D341Med (cell line): Measurements from ENCODE around the gene SHC4.

Experiments used
- DNase-seq: peaks from one replicate; pipeline ENCODE4 v3.0.0; 2012; ENCODE audit warnings: low spot score

Gene SHC4

DNA sequence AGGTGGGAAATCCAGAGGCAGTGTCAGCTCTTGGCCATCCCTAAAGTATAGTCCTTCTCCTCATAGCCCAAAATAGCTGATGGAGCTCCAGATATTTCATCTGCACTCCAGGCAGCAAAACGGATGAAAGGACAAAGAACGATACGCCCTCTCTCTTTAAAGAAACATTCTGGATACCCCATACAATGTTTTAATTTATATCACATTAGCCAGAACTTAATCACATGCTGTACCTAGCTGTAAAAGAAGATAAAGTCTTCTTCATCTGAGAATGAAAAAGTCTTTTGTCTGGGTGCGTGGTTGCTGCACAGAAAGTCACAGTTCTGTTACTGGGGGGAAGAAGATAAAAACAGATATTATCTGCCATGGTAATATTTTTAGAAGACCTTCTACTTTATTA lies 4.3 kb upstream of the SHC4 start:
- DNase-seq, result no peak

DNA sequence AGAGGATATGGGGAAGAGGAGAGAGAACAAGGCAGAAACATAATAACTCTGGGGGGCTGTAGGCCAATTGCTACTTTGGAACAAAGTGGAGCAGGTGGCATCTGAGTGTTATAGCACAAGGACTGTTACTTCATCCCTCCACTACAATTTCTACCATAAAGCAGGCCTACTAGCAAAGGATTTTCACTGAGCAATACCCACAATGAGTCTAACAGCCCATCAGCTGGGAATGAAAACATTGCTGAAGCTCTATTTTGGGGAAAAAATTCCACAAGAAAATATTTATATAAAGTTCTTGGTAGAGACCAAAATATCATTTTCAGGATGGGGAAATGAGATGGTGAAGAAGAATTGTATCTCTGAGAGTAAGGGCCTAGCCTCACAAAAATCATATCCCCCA lies 3.6 kb upstream of the SHC4 start:
- DNase-seq, result no peak

DNA sequence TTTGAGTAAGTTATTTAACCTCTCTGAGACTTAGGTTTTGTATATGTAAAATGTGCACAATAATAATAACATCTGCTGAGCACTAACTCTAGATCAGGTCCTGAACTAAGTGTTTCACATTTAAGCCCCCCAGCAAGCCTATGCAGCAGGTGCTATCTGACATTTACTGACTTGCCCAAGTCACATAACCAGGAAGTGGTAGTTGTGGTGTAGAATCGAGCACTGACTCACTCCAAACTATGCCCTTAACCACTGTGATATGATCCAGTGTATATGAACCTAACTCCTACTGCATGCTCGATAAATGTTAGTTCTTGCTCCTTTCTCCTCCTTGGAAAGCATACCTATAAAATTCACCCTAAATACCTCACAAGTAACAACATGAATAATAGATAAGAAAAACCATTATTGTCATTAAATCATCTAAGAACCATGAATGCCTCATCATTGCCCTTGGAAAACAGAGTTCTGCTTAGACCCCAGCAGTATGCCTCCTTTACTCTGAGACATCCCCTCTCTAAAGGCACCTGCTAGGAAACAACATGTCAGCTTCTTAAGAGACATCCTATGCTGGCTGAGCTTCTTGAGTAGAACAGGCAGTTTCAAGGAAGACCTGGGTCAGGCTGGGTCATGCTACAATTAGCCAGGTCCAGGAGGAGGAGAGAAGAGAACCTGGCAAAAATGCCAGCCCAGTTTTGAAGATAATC lies 3.0 kb upstream of the SHC4 start:
- no peak for DNase-seq

DNA sequence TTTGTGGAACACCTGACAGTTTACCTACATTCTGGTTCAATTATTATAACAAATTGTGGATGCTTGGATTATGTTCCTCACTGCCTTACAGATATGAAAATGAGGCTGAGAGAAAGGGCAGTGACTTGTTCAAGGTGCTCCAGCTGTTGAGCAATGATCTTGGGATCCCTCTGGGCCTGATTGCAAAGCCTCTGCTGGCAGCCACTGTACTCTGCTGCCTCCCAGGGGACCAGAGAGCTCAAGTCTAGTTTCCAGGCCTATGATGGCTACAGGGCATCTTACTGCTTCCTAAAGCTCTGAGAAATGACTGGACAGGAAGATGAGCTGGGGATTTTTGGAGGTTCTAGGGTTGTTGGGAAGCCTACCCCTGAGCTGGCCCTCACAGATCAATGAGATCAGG lies 2.3 kb upstream of the SHC4 start:
- DNase-seq, result peak; percentile 78

DNA sequence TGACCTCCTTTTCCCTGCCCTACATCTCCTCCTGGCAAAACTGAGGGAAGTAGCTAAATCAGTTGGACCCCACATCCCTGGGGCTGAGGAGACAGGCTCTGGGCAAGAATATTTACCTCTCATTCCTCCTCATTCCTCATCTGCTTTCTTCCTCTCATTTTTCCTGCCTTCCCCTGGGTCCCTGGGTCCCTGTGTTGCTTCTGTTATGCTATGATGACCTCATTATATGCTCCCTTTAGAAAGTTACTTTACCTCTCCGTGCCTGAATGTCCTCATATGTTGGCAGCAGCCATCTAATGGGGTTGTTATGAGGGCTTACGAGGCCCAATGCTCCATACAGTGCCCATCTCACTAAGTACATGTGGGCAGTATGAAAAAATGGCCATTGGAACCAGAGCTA lies 1.2 kb upstream of the SHC4 start:
- no peak for DNase-seq

DNA sequence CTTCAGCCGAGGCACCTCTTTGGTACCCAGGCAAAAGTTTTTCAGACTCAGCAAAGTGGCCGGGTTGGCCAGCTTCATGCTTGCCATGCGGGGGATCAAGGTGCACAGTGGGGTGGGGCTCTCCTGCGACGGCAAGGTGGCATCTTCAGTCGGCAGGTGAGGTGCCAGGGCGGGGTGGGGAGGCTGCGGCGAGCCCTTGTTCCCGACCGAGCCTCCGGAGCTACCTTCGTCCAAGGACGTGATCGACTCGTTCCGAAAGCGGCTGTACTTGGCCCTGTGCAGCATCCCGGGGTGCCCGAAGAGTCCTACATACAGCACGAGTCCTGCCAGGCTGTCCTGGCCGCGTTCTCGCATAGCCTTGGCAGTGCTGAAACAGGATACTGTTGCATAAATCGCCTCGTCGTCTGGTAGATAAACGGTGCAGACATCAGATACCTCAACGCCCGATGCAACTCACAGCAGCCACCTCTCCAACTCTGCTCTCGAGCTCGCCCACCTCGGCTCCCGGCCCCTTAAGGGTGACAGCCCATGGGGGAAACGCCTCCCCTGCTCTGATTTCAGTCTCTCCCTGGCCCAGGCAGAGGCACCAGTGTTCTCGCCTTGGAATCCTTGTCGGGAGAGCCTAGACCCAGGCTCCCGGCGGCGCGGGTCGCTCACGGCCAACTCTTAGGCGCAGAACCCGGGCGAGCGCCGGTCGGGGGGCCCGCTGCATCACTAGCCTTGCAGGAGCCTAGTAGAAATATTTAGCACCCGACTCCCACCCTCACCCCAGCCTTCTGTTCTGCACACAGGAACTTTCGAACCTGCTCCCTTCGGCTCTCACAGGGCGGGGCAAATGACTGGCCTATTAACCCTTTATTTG lies 826 bp downstream of the SHC4 start:
- DNase-seq, result peak; percentile 45

DNA sequence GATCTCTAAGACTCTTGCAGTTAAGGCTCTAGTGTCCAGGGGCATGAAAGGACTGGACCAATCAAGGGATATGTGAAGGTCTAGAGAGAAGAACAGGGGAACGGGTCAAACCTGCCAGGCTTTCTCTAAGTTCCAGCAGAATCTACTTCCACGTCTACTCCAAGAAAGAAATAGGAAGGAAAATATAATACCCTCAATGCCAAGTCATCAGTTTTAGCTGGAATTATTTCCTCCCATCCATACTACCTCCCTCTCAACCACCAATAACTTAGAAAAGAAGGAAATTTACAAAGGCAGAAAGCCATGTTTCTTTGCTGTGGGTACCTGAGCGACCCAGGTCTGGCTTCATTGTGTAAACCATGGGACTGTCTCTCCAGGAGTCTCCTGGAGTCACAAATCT lies 7.8 kb downstream of the SHC4 start:
- DNase-seq, result no peak

DNA sequence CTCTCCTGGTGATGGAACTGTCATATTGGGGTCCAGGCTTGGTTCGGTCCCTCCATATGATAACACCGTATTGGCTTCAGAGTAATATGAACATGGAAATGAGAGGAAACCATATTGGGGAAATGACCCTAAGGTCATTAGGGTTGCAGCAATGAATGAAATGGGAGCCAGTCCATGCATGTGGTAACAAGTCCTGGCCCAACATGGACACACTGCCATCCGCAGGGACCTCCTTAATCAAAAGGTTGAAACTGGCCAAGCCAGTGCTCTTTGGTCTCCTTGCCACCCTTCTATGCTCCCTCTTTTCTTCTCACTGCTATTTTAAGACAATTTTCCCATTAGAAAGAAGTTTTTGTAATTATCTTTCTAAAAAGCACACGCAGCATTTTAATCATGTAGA lies 8.3 kb downstream of the SHC4 start:
- no peak for DNase-seq

DNA sequence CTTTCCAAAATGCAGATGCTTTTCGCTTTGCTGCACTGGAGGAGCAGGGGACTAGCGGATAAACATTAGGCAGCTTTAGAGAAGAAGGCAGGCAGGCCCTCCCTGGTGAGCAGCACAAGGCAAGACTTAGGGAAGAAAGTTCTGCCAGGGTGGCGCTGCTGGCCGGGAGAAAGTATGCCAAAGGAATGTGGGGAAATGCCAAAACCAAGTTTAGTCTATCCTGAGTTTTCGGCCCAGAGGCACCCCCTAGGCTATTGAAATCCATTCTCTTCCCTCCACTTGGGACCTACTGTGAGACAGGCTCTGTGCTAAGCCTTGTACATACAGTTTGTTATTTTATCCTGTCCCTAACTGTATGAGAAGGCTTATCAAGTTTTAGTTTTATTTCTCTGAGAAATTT lies 9.2 kb downstream of the SHC4 start:
- no peak for DNase-seq

DNA sequence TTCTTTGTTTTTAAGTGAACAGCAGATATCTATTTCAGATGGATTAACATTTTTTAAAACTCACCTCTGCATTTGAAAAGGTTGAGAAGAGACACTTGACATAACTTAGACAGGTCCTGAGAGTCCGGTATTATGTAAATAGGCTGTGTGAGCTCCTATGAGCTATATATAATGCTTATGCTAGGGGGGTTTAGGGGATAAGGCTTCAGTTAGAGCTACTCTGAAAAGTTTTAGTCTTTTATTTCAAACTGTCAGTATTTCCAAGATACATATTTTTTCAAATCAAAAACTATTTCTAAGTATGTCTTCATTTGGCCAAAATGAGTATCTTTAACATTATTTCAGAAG lies 16.9 kb downstream of the SHC4 start:
- DNase-seq, result no peak

DNA sequence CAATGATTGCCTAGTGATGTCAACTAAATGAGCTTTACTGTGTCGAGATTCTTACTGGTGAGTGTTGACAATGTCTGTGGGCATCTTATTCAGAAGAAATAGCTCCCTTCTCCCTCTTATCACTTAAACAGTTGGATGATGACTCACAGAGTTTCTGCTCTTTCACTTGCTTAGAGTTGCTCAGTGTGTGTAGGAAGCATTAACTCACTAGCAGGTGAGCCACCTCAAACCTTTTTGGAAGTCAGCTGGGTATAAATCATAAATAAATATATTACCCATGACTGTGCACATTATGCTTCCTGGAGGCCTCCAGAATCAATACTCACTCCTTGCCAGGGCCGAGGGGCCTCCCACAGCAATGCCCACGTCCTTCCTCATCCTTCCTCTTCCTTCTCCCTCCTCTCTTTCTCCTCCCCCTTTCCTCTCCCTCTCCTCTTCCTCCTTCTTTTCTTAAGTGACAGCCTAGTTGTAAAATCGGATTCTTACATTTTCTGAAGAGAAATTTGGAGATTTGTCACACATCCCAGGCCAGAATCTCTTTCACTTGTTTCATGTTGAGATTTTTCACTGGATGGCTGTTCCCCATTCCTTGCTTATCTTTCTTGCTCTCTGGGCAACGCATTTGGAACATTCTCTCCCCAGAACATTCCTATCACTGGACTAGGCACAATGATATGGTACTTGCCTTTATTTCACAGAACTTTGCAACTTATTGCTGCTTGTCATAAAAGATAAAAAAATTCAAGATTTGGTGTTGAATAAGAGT lies 17.5 kb downstream of the SHC4 start:
- no peak for DNase-seq

DNA sequence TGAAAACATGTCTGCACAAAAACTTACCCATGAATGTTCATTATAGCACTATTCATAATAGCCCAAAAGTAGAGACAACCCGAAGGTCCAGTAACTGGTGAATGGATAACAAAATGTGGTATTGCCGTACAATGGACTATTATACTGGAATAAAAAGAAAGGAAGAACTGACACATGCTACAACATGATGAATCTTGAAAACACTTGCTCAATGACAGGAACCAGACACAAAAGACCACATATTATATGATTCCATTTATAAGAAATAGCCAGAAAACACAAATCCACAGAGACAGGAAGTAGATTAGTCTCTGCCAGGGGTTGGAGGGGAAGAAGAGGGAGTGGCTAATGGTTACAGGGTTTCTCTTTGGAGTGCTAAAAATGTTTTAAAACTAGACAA lies 18.3 kb downstream of the SHC4 start:
- no peak for DNase-seq

DNA sequence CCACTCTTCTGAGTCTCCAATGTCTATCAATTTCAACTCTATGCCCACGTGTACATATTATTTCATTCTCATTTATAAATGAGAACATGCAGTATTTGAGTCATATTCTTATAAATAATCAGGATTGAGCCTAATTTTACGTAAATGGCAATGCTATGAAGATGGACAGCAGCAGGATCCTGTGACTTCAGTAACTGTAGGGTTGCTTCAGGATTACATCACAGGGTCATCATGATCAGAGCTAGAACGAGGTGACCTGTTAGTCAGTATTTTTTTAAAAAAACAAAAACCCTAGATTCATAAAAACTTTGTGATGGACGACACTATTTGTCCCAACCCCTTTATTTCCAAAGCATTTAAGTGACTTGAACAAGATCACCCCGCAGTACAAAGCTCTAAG lies 21.8 kb downstream of the SHC4 start:
- DNase-seq, result no peak

DNA sequence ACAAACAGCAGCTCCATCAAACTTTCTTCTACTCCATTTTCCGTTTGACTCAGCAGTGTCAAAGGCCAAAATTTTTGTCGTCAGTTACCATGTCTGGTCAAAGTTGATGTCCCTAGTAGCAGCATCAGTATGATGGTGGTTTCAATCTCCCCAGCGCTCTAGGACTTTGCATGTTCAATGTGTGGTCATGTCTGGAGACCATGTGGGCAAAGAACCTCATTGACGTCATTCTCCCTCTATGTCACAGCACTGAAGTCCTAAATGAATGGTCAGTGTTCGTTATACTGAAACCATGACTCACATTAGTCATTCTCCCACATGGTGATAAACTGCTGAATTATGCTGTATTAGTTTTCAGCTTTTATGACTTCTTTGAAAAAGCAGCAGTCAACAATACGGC lies 23.2 kb downstream of the SHC4 start:
- no peak for DNase-seq

DNA sequence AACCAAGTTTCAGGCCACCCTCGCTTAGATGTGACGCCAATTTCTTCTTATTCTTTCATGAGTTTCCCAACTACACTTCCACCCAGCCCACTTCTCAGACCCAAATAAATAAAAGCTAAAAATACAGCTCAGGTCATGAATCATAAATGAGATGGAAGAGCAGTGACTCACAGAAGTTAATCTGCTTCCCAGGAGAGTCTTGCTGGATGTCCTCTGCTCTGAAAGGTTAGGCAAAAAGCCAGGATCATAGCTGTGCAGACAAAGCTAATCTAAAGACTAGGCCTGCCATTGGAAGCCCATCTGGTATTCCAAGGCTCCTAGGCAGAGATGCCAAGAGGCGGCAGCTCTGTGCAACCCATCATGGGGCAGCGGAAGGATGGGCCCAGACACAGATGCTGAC lies 24.1 kb downstream of the SHC4 start:
- DNase-seq, result peak; percentile 57

DNA sequence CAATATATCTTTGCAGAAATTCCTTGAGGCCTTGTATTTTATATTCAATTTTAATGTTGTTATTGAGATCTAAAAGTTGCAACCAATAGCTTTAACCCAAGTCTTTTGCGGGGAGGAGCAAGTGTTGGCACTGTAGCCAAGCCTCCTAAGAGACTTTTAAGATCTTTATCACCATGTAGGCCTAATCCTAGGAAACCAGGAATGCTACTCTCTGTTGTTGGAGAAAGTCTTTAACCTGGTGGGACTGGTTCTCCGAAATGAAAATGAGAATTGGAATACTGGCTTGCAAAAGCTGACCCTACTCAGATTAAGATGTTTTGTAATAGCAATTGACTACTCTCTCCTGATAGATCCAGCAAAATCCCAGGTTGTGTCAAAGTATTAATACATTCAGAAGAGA lies 25.8 kb downstream of the SHC4 start:
- no peak for DNase-seq

DNA sequence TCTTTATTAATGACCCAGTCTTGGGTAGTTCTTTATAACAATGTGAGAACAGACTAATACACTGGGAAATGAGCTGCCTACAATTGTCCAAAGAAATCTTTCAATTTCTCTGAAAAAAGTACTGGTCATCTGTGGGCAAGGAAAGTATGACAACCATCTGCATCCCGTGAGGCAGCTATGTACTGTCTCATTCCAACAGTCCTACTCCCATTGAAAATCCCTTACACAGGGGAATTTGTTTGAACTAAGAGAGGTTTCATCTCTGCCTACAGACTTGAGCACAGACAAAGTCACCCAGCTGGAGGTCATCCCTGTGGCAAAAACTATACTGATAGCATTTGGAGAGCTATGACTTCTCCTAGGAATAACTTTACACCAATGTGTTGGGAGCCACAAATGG lies 27.1 kb downstream of the SHC4 start:
- no peak for DNase-seq

DNA sequence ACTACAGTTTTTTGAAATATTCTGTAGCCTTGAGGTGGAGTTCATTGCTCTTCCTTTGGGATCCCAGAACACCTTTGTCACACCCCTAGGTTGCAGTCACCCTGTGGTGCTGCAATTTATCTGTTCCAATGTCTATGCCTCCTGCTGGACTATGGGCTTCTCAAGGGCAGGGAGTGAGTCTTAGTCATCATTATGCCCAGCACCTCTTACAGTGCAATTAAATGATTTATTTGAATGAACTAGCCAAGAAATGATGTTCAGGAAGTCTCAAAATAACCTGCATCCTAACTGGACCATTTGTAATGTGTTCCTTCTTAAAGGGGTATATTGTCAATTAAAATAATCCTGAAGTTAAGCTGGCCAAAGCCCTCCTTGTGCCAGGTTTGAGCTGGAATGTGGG lies 28.5 kb downstream of the SHC4 start:
- no peak for DNase-seq

DNA sequence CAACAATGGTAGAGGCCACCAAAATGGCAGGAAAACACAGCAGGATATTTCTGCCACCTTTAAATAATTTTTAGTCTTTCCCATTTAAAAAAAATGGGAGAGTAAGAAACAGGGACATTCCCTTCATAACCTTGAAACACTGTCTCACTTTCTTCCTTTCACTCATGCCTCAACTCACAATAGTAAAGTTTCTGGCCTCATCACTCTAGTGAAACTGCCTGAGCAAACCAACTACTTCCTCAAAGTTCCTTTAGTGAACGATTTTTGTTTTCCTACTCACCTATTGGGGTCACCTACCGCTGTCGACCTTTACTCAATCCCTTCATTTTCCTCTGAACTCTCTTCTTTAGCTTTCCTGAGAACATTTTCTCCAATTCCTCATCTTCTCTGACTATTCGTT lies 33.0 kb downstream of the SHC4 start:
- no peak for DNase-seq

DNA sequence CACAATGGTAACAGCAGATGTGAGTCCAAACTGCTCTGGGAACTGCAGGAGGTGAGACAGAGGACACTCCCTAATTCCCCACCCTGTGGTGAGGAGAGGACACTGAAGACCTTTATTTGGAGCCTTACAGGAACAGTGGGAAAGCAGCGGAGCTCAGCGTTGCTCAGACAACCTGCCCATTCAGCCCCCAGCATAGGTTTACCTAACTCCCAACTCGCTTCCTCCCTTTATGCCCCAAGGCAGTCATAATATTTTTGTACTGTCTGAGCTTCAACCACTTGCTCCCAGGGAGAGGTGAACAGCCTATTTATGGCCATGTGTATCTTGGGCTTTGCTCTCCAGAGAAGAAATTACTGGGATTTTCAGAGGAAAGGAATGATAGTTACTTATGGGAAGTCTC lies 34.1 kb downstream of the SHC4 start:
- DNase-seq, result no peak

DNA sequence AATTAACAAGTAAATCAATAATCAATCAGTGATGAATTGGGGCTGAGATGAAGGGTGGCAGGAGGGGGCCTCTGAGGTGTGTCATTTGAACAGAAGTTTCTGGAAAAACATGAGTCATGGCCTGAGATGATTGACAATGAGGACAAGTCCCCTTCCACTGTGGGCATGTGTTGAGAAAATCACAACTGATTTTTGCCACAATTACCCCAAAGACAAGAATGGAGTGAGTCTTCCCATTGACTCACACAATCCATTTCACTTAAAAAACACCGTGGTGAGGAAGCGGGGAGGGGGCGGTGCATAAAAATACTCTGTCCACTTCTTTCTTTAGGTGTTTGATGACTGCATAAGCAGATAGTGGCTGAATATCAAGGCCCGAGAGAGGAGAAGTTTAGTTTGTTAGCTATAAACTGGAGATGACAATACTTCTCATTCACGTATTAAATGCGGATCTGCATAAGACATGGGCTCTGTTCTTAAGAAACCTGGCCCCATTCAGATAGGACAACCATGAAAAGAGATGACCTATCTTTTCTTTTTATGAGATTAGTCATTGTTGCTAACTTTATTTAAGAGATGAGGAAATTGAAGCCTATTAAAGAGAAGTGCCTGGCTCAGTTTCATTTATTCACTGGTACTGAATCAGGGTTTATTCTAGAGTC lies 34.7 kb downstream of the SHC4 start:
- no peak for DNase-seq

DNA sequence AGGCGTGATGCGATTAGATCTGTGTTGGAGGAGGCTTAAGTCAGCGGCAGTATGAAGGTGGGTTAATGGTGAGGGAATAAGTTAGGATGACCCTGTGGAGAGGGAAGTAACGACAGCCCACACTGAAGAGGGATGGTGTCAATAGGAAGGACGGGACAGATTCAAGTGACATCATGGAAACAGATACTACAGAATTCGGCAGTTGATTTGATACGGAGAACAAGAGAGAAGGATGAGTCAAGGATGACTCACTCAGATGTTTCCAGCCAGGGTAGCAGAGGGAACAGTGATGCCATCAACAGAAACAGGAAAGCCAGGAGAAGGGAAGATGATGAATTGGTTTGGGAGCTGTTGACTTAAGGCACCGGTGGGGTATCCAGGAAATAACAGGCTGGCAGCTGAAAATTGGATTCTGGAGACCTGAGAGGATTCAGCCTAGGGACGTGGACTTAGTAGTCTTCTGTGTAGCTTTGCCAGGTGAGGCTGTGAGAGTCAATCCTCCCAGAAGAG lies 38.0 kb downstream of the SHC4 start:
- no peak for DNase-seq
